IMR-90 (cell line): Measurements from ENCODE around the gene CXCR3. TPM values are rescaled to one million over a fixed set of nuclear protein-coding genes. Genes with fewer than 3 reads are reported as not detected.

Source experiments
- polyA plus RNA-seq, 3 experiments: library from polyadenylated mRNA; depleted of rRNA; stranded (reverse); fragments of >200 nt; gene quantifications; 2 replicates each; pipeline ENCODE4 v1.2.3, GENCODE V29; 2012; ENCODE audit warnings: low replicate concordance in 1 of 3
- total RNA-seq: library from RNA; depleted of rRNA; stranded (reverse); fragments of >200 nt; gene quantifications from 2 replicates; pipeline ENCODE4 v1.2.3, GENCODE V29; 2012
- TF ChIP-seq, protein P1 (sequence below): fragments of 150-350 bp; IDR thresholded peaks from 2 replicates; pipeline ENCODE4 v1.6.1; 2017; ENCODE audit warnings: mild to moderate bottlenecking, antibody characterized with exemption, low read length, low read depth

The CXCR3 gene
- total and polyA plus RNA-seq, 2 of the 4 experiments (the other 2 are of a cell fraction) = not detected

DNA sequence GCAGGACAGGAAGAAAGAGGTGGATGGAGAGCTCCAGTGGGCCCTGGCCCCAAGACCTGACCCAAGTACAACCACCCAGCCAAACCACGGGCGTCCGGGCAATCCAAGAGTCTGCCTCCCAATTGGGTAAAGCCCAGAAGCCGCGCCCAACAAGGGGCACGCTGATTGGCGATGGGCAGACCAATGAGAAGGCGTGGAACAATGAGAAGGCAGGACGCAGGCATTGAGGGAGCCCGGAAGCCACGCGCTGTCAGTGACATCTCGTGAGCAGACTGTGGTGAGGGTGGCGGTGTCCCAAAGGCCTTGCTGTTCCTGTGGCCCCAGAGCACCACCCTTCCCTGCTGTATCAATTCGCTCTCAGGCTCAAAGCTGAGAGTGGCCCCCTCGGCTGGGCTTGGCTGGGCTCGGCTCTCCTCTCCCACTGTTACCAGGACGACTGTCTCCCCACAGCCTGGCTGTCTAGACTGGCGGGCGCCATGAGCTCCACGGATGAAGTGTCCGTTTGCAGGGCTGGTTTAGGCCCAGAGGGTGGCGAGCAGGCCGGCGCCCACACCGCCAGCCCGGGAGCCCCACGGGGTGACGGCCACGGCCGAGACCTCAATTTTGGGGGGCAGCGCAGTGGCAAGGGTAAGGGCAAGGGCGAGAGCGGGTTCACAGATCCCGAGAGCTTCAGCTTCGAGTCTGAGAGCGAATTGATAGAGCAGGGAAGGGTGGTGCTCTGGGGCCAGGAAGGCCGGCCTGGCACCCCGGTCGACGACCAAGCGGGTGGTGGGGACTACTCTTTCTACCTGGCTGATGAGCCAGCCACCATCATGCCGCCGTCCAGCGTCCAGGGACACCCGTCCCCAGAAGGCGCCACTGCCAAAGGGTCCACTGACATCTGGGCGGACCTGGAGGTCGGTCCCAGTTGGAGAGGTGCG, 49.3 kb upstream of the CXCR3 start, which contains the start of gene LOC101059915 (continued):
- TF ChIP-seq, protein P1, sequence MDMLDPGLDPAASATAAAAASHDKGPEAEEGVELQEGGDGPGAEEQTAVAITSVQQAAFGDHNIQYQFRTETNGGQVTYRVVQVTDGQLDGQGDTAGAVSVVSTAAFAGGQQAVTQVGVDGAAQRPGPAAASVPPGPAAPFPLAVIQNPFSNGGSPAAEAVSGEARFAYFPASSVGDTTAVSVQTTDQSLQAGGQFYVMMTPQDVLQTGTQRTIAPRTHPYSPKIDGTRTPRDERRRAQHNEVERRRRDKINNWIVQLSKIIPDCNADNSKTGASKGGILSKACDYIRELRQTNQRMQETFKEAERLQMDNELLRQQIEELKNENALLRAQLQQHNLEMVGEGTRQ = no peak
